Fibroblast of skin of back (primary cell): ENCODE measurements around the gene CCDC170.
A peak's percentile ranks its signal among the peaks of the same experiment; 100 is the strongest.
"Not testable (repeated sequence)": the region's sequence is repeated elsewhere in the genome, so short reads cannot be mapped to it uniquely, and the experiment has no call there.

Experiments used
- DNase-seq: peaks from one replicate; pipeline ENCODE4 v3.0.0-alpha.2; 2013

The CCDC170 gene

GRCh38 chr6:151494235-151494935, 568 bp downstream of the CCDC170 start:
- peak; percentile 29 for DNase-seq

GRCh38 chr6:151494936-151495320, 1.1 kb downstream of the CCDC170 start:
- DNase-seq = peak; percentile 44

- no peak for DNase-seq
These were observed 1.6 kb downstream of the CCDC170 start for GRCh38 chr6:151495380-151495779.

GRCh38 chr6:151497905-151498304, 4.1 kb downstream of the CCDC170 start:
- DNase-seq = no peak

- DNase-seq = no peak
These were observed 4.5 kb downstream of the CCDC170 start for GRCh38 chr6:151498327-151498726.

- no peak for DNase-seq
These were observed 5.7 kb downstream of the CCDC170 start for GRCh38 chr6:151499551-151499950.

GRCh38 chr6:151501511-151502136, 7.8 kb downstream of the CCDC170 start:
- DNase-seq = no peak

- peak; percentile 55 for DNase-seq
These were observed 8.7 kb downstream of the CCDC170 start for GRCh38 chr6:151502499-151502898.

GRCh38 chr6:151506761-151507160, 12.9 kb downstream of the CCDC170 start:
- no peak for DNase-seq

- no peak for DNase-seq
These were observed 15.2 kb downstream of the CCDC170 start for GRCh38 chr6:151509048-151509447.

- DNase-seq = no peak
These were observed 18.7 kb downstream of the CCDC170 start for GRCh38 chr6:151512481-151512880.

- DNase-seq = no peak
These were observed 20.3 kb downstream of the CCDC170 start for GRCh38 chr6:151514000-151514730.

GRCh38 chr6:151518992-151519391, 25.2 kb downstream of the CCDC170 start:
- DNase-seq = not testable (repeated sequence)

- DNase-seq = no peak
These were observed 29.2 kb downstream of the CCDC170 start for GRCh38 chr6:151523034-151523433.

- no peak for DNase-seq
These were observed 30.2 kb downstream of the CCDC170 start for GRCh38 chr6:151524059-151524458.

GRCh38 chr6:151534576-151534975, 40.8 kb downstream of the CCDC170 start:
- peak; percentile 10 for DNase-seq

- DNase-seq = no peak
These were observed 41.8 kb downstream of the CCDC170 start for GRCh38 chr6:151535476-151536187.

- no peak for DNase-seq
These were observed 42.3 kb downstream of the CCDC170 start for GRCh38 chr6:151536188-151536479.

GRCh38 chr6:151537556-151537955, 43.7 kb downstream of the CCDC170 start:
- no peak for DNase-seq

- no peak for DNase-seq
These were observed 45.9 kb downstream of the CCDC170 start for GRCh38 chr6:151539506-151540268.

- DNase-seq = no peak
These were observed 50.6 kb downstream of the CCDC170 start for GRCh38 chr6:151544453-151544852.

- DNase-seq = not testable (repeated sequence)
These were observed 51.1 kb downstream of the CCDC170 start for GRCh38 chr6:151544884-151545283.
